ENCODE data around the gene FARS2. TPM values are rescaled to one million over a fixed set of nuclear protein-coding genes. Genes with fewer than 3 reads are reported as not detected.

The FARS2 gene
- polyA plus RNA-seq, 1 donor (not counting 4 experiments of a cell fraction or from before 2014, with no cell fraction given) = 21.3 TPM

GRCh38 chr6:5677219-5678000 lies 416.1 kb downstream of the FARS2 start:
- Histone ChIP-seq H3K79me2 (ENCODE audit: control insufficient read depth, insufficient read depth, low read length) (no peaks in the 10 kb centered on the region), H3K9ac (ENCODE audit: control insufficient read depth, extremely low read depth, insufficient read depth, low read length) (no peak overlapping the region), H3K4me3 (ENCODE audit: control insufficient read depth in 2 of 3, extremely low read depth in 1 of 3, insufficient read depth in 2 of 3, low read depth in 1 of 3, low read length in 3 of 3) (no peak overlapping the region), H3K9me1 (ENCODE audit: control insufficient read depth, extremely low read depth, insufficient read depth, low read length) (no peaks in the 10 kb centered on the region), H3K36me3 (ENCODE audit: control insufficient read depth in 2 of 2, extremely low read depth in 1 of 2, insufficient read depth in 2 of 2, low read length in 2 of 2) (no peaks in the 10 kb centered on the region), H3K9me3 (ENCODE audit: control insufficient read depth, low read depth, low read length) (no peaks in the 10 kb centered on the region), H2AFZ (ENCODE audit: control insufficient read depth, low read length) (no peak overlapping the region), H3K27me3 (ENCODE audit: control insufficient read depth, extremely low read depth, insufficient read depth, low read length) (no peaks in the 10 kb centered on the region), H3K27ac (ENCODE audit: control insufficient read depth, insufficient read depth, low read length) (no peak overlapping the region), H3K4me2 (ENCODE audit: control insufficient read depth, extremely low read depth, insufficient read depth, low read depth, low read length) (no peak overlapping the region), H4K20me1 (ENCODE audit: control insufficient read depth, extremely low read depth, insufficient read depth, low read length) (no peaks in the 10 kb centered on the region), H3K4me1 (ENCODE audit: control insufficient read depth, extremely low read depth, insufficient read depth, low read length) (peaks cover 21% of the 10 kb centered on the region)
- dilution Hi-C loops (cut with MboI; ENCODE audit: extremely low pct_ligation_motif_present, low sequenced_read_pairs) = no loop called here
- TF ChIP-seq CTCF (optimal IDR thresholded peaks at IDR 0.05 in 1 of 3, IDR thresholded peaks at IDR 0.05 in 1 of 3, conservative IDR thresholded peaks at IDR 0.05 in 1 of 3; ENCODE audit: extremely low read depth in 1 of 3, insufficient read depth in 2 of 3, low read length in 3 of 3) (no peak), EZH2 (IDR thresholded peaks at IDR 0.05; ENCODE audit: low read length) (no peak)
- DNase-seq (ENCODE audit: low read depth, low spot score) = no peak
- FAIRE-seq = no peak

- FAIRE-seq (no peak), DNase-seq (ENCODE audit: low read depth, low spot score) (no peak)
- Histone ChIP-seq H3K27ac (ENCODE audit: control insufficient read depth, insufficient read depth, low read length) (no peak overlapping the region), H3K4me2 (ENCODE audit: control insufficient read depth, extremely low read depth, insufficient read depth, low read depth, low read length) (no peak overlapping the region), H3K79me2 (ENCODE audit: control insufficient read depth, insufficient read depth, low read length) (no peaks in the 10 kb centered on the region), H3K27me3 (ENCODE audit: control insufficient read depth, extremely low read depth, insufficient read depth, low read length) (no peaks in the 10 kb centered on the region), H2AFZ (ENCODE audit: control insufficient read depth, low read length) (no peak overlapping the region), H3K36me3 (ENCODE audit: control insufficient read depth in 2 of 2, extremely low read depth in 1 of 2, insufficient read depth in 2 of 2, low read length in 2 of 2) (no peaks in the 10 kb centered on the region), H3K9me3 (ENCODE audit: control insufficient read depth, low read depth, low read length) (no peaks in the 10 kb centered on the region), H3K9me1 (ENCODE audit: control insufficient read depth, extremely low read depth, insufficient read depth, low read length) (no peaks in the 10 kb centered on the region), H4K20me1 (ENCODE audit: control insufficient read depth, extremely low read depth, insufficient read depth, low read length) (no peaks in the 10 kb centered on the region), H3K4me1 (ENCODE audit: control insufficient read depth, extremely low read depth, insufficient read depth, low read length) (peaks cover 11% of the 10 kb centered on the region), H3K4me3 (ENCODE audit: control insufficient read depth in 2 of 3, extremely low read depth in 1 of 3, insufficient read depth in 2 of 3, low read depth in 1 of 3, low read length in 3 of 3) (no peak overlapping the region), H3K9ac (ENCODE audit: control insufficient read depth, extremely low read depth, insufficient read depth, low read length) (no peak overlapping the region)
- dilution Hi-C loops (cut with MboI; ENCODE audit: extremely low pct_ligation_motif_present, low sequenced_read_pairs) = no loop called here
- TF ChIP-seq CTCF (optimal IDR thresholded peaks at IDR 0.05 in 1 of 3, IDR thresholded peaks at IDR 0.05 in 1 of 3, conservative IDR thresholded peaks at IDR 0.05 in 1 of 3; ENCODE audit: extremely low read depth in 1 of 3, insufficient read depth in 2 of 3, low read length in 3 of 3) (no peak), EZH2 (IDR thresholded peaks at IDR 0.05; ENCODE audit: low read length) (no peak)
These were observed 418.0 kb downstream of the FARS2 start for GRCh38 chr6:5679270-5679669.
